PC-3 (cell line): Measurements from ENCODE around the gene FAM53C.

Experiments
- CTCF ChIP-seq: fragments of 300-600 bp; sonication (generic); conservative IDR thresholded peaks from 2 replicates; pipeline ENCODE4 v1.5.1; 2017; ENCODE audit warnings: antibody characterized with exemption, low read depth, mild to moderate bottlenecking, low read length
- EZH2 ChIP-seq: fragments of 300-600 bp; sonication (generic); IDR thresholded peaks from one replicate; pipeline ENCODE4 v1.6.1; 2017; ENCODE audit warnings: antibody characterized with exemption, mild to moderate bottlenecking, low read length; ENCODE audit not compliant: unreplicated experiment
- EZH2phosphoT487 ChIP-seq: fragments of 300-600 bp; sonication (generic); IDR thresholded peaks from 2 replicates; pipeline ENCODE4 v1.6.1; 2018; ENCODE audit warnings: mild to moderate bottlenecking, antibody characterized with exemption, low read length, borderline replicate concordance

DNA sequence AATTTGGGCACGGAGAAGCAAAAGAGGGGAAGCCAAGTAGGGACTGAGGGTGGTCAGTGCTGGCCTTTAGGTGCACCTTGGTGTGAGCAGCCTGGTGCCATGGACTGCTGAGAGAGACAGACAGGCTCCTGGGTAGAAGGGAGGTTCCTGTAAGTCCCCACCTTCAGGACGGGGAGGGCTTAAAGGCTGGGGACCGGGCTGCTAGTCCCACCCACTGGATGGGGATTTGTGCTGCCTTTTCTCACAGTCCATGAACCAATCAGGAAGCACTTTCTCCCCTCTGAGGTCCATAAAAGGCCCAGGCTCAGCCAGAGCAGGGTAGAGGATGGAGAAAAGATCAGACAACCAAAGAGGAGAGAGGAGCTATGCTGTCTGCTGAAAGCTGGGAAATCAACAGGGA, 21.7 kb upstream of the FAM53C start:
- TF ChIP-seq CTCF: no peak
- no peak for TF ChIP-seq EZH2
- no peak for TF ChIP-seq EZH2phosphoT487
